HL-60/S4 treated with phorbol 12-myristate 13-acetate at 8.2 ng/mL for 4 days and 3 days (cell line): Measurements from ENCODE around the gene FRK.
"Not testable (repeated sequence)": the region's sequence is repeated elsewhere in the genome, so short reads cannot be mapped to it uniquely, and the experiment has no call there.

Experiments
- in situ Hi-C: fragments of 300-500 bp; cut with MboI; formaldehyde crosslinking; loops from 2 replicates; pipeline ENCODE4 v1.15.0; 2022; ENCODE audit warnings: low sequenced_read_pairs

The FRK gene

DNA sequence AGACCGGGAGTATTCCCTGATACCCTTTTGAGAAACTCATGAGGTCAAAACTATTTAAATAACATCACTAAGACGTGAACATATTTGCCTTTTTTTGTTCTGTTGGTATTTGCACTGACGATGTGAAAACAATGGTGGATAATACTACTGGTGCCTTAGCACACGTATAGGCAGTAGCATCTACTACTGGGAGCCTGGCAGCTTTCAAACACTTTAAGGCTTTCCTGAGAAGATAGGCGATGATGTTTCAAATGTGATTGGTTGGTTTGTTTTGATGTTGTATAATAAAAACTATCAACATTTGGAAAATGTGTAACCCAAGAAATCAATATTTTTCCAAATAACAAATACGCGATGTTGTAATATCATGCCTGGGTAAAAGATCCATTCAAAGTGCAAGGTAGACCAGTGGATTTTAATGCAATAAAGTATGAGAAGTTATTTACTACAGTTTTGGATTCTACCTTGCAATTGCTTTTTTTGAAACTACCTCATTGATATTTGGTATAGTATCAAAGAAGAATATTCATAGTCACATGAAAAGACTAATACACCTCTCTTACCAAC, 166.2 kb downstream of the FRK start:
- in situ Hi-C loops, result no loop called here

DNA sequence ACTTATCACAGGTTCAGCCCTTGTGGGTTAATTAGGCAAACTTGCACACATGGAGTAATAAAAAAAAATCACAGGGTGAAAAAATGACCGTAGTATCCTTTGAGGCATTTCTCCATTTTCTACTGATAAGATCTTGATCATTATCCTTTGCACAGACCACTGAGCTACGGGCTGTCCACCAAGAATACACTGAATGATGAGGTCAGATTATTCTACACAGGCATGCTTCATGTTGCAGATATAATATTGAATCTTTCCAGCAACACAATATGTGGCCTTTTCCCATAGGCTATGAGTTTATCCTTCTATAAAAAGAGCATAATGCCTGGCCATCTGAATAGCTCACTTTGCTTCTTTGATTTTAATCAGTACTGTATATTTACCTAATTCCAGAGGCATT, 168.9 kb downstream of the FRK start:
- in situ Hi-C loops, result no loop called here

GRCh38 chr6:115891111-115891669, 169.5 kb downstream of the FRK start:
- in situ Hi-C loops, result no loop called here

DNA sequence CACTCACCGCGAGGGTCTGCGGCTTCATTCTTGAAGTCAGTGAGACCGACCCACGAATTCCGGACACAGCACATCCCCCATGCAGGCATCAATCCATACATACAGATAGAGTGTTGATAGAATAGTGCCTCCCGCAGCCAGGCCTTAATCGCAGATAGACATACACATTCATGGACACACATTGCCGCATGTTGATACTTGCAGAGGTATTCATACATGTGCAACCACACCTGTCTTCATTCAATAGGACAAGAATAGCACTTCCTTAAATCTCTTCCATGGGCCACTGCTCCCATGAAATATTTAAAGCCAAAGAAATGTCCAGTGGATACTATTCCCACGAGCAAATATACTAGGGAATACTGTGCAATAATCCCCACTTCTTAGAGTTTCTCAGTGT, 170.5 kb downstream of the FRK start:
- in situ Hi-C loops, result no loop called here

DNA sequence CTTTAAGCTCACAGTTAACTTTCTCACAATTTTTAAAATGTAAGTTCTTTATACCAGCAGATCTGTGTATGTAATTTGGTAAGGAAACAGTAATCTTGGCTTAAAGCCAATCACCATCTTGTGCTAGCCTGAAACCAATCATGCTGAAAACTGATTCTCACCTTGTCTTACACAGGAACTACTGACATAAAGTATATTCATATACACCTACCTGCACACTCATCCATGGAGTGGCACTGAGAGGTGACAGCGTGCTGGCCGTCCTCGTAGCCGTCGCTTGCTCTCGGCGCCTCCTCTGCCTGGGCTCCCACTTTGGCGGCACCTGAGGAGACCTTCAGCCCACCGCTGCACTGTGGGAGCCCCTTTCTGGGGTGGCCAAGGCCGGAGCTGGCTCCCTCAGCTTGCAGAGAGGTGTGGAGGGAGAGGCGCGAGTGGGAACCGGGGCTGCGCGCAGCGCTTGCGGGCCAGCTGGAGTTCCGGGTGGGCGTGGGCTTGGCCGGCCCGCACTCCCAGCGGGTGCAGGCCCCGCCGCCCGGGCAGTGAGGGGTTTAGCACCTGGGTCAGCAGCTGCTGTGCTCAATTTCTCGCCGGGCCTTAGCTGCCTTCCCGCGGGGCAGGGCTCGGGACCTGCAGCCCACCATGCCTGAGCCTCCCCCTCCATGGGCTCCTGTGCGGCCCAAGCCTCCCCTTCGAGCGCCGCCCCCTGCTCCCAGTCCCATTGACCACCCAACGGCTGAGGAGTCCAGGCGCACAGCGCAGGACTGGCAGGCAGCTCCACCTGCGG, 171.8 kb downstream of the FRK start:
- in situ Hi-C loops, result not testable (repeated sequence)

GRCh38 chr6:115887891-115888290, 172.8 kb downstream of the FRK start:
- in situ Hi-C loops, result no loop called here

- in situ Hi-C loops, result no loop called here
These were observed 174.9 kb downstream of the FRK start for GRCh38 chr6:115885636-115886366.

DNA sequence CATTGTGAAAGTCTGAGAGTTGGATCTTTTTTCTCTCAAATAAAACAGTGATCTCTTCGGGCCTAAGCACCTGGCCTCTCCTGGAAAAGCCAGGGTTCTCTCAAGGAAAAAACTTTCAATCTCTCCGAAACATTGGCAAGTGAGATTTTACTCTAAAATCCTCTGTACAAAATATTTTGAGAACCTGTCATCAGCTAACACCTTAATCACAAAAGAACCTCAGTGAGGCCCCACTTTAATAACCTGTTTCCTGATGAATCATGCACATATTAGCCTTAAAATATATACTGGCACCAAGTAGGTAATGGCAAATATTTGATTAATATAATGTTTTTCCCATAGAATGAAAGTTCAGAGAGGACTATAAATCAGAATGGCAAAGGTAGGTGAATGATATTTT, 177.9 kb downstream of the FRK start:
- in situ Hi-C loops, result no loop called here

DNA sequence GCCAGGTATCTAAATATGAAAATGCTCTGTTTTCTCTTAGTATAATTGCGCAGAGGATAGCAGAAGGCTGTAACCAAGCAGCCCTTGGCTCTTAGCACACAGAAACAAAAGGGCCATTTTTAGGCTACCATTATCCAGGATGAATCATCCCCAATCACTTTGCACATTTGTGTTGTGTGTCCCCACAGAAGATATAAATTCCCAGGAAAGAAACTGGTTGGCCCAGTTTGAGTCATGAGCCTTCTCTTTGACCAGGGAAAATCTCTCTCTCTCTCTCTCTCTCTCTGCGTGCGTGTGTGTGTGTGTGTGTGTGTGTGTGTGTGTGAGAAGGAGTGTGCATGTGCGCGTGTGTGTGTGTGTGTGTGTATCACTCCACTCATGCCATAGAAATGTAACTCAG, 178.5 kb downstream of the FRK start:
- in situ Hi-C loops, result no loop called here
